ENCODE results near the gene PLEKHA8. TPM values are rescaled to one million over a fixed set of nuclear protein-coding genes. Genes with fewer than 3 reads are reported as not detected.

PLEKHA8 gene
- total RNA-seq, 2 donors from 2014 or later, result 12.4 to 13.6 TPM

DNA sequence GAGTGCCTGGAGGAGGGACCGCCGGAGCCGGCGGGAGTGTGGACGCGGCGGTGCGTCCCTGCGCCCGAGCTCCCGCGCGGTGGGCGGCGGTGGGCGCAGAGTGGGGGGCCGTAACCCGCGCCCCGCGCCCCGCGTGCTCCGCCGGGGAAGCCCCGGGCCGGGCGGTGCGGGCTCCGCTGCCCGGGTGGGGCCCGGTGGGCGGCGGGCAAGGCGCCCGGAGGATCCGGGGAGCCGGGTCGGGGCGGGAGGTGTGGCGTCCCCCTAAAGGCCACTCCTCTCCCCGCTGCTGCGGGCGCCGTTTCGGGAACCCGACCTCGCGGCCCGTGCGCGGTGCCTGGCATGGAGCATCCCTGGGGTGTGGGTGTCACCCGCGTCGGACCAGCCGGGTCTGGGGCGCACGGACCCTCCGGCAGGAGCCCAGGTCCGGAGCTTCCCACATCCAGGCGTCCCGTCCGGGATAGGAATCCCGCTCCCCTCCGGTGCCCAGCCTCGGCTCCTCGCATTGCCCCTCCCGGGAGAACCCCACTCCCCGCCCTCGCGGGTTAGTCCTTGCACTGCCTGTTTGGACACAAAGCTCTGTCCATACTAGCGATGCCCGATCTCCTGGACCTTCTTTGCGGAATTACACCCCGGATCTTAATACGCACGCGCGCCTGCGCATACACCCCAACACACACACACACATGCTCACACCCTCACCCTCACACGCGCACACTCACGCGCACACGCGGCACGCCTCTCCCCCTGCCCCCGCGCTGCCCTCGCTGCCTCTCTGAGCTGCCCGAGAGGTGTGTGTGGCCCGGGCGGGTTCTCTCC, 107.3 kb downstream of the PLEKHA8 start:
- ATAC-seq (peak; percentile 58), DNase-seq (peak; percentile 69 to 73)
- intact Hi-C loops (cut with DNase I, micrococcal nuclease), result no loop called here

- ATAC-seq (peak; percentile 2), DNase-seq (peak in 1 of 2 donors; percentile 34)
- intact Hi-C loops (cut with DNase I, micrococcal nuclease), result no loop called here
These were observed 108.0 kb downstream of the PLEKHA8 start for GRCh38 chr7:30136117-30136731.

DNA sequence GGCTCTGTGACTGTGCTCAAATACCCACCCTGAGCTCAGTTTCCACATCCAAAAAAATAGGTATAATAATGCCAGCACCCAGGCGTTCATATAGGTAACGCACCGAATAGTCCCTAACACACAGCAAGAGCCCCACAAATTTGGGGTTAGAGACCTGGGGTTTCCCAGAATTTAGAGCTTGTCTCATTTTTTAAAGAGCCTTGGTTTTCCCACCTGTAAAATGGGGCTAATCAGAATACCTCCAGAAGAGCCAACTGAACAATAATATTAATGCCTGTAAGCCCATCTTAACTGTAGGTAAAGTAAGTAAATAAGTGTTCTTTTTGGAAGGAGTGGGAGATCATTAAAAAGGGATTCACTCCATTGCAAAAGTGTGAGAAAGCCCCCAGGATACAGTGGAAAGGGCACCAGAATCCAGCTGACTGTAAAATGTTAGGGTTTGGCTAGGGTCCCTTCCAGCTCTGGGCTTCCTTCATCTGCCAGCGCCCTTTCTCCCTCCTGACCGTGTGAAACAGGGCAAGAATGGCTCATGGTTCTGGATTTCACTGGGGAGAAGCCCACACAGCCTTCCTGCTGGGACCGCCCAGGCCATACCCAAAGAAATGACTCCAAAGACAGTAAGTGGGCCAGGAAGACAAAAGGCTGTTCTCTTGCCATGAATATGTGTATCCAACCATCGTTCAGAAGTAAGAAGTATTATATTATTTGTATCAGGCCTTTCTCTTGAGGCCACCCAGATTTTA, 108.7 kb downstream of the PLEKHA8 start:
- intact Hi-C loops (cut with DNase I, micrococcal nuclease), result no loop called here
- DNase-seq (no peak), ATAC-seq (no peak)

GRCh38 chr7:30139836-30140384, 111.7 kb downstream of the PLEKHA8 start:
- ATAC-seq, result no peak
- intact Hi-C loops (cut with DNase I, micrococcal nuclease), result no loop called here
- DNase-seq, result no peak

DNA sequence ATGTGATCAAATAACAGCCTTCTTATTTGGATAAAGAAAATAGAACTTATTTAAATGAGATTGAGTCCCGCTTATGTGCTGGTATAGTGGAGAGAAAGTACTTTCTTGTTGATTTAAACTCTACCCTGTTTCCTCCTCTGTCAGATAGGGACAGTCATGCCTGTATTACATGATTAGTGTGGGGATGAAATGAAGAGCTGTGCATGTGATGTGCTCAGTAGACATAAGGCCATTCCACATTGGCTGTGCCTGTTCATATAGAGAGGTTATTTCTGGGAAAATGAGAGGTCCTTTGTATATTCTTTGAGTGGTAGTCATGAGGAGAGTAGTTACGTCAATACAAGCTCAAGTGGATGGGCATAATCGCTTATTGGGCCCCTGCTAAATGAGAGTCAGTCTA, 112.2 kb downstream of the PLEKHA8 start:
- intact Hi-C loops (cut with DNase I, micrococcal nuclease), result no loop called here
- ATAC-seq (no peak), DNase-seq (no peak)

DNA sequence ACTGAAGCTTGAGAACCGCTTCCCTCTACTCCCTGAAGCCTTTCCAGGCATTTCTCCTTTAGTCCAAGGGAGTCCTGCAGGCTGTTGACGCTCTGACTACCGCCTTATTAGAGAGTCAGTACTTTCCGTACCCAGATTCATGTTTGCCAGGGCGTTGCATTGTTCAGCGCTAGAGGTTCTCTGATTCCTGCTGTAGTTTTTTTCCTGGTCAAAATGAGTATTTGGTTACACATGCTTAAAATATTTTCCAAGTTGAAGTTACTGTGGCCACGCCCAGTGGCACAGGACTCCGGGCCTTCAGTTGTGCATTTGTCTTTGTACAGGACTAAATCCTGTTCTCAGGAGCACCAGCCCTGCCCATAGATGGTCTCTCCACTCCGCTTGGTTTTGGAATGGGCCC, 114.5 kb downstream of the PLEKHA8 start:
- ATAC-seq (peak; percentile 59), DNase-seq (peak in 1 of 2 donors; percentile 38)
- intact Hi-C loops (cut with DNase I, micrococcal nuclease), result no loop called here

- intact Hi-C loops (cut with DNase I, micrococcal nuclease), result no loop called here
- no peak for DNase-seq
- peak; percentile 67 for ATAC-seq
These were observed 115.6 kb downstream of the PLEKHA8 start for GRCh38 chr7:30143748-30144251.

DNA sequence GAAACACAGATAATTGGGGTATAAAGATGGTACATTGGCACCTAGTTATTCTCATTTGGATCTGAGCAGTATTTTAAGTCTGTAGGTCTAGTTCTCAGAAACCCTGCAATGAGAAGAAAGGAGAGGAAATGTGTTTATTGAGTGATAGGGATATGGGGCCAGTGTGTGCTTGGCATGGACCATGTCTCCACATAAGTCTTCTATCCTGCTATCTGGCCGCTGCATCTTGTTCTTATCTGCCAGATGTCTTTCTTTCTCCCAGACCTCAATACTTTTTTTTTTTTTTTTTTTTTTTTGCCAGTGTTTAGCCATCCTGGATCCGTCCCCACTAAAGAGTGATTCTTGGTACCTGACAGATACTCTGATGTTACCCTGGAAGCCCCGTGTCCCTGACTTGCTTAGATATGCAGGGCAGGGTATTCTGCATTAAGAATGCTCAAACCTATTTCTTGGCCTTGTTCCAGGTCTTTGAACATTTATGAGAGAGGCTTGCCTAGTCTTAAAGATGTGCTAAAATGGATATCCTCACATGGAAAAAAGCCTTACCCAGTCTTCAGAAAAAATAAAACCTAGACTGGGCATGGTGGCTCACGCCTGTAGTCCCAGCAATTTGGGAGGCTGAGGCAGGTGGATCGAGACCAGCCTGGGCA, 116.6 kb downstream of the PLEKHA8 start:
- no peak for DNase-seq
- intact Hi-C loops (cut with DNase I, micrococcal nuclease), result no loop called here
- ATAC-seq, result no peak

- DNase-seq, result no peak
- intact Hi-C loops (cut with DNase I, micrococcal nuclease), result no loop called here
- ATAC-seq, result no peak
These were observed 117.3 kb downstream of the PLEKHA8 start for GRCh38 chr7:30145426-30145970.

DNA sequence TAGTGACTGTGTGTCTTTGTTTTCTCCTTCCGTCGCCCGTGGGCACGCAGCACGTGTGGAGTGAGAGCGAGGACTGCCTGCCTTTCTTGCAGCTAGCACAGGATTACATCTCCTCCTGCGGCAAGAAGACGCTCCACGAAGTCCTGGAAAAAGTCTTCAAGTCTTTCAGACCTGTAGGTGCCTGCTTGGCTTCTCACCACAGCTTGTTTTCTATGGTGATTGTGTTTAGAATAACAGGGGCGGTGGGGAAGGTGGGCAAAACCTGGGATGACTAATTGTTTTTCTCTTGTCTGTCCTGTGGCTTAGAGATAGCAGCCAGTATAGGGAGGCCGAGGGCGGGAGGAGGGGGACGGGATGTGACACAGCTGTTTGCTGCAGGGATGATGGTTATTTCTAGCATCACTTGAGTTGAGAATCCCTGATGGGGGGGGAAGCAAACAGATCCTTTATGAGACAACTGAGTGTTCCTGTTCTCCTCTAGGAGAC, 118.0 kb downstream of the PLEKHA8 start:
- ATAC-seq (no peak), DNase-seq (no peak)
- intact Hi-C loops (cut with DNase I, micrococcal nuclease), result no loop called here

GRCh38 chr7:30147223-30147622, 119.0 kb downstream of the PLEKHA8 start:
- DNase-seq (no peak), ATAC-seq (no peak)
- intact Hi-C loops (cut with DNase I, micrococcal nuclease), result no loop called here

GRCh38 chr7:30147785-30148184, 119.6 kb downstream of the PLEKHA8 start:
- no peak for ATAC-seq
- intact Hi-C loops (cut with DNase I, micrococcal nuclease), result no loop called here

GRCh38 chr7:30148426-30148825, 120.2 kb downstream of the PLEKHA8 start:
- intact Hi-C loops (cut with DNase I, micrococcal nuclease), result no loop called here

More at GRCh38 chr7:30147785-30148184, 119.6 kb downstream of the PLEKHA8 start:
- DNase-seq, result no peak

DNA sequence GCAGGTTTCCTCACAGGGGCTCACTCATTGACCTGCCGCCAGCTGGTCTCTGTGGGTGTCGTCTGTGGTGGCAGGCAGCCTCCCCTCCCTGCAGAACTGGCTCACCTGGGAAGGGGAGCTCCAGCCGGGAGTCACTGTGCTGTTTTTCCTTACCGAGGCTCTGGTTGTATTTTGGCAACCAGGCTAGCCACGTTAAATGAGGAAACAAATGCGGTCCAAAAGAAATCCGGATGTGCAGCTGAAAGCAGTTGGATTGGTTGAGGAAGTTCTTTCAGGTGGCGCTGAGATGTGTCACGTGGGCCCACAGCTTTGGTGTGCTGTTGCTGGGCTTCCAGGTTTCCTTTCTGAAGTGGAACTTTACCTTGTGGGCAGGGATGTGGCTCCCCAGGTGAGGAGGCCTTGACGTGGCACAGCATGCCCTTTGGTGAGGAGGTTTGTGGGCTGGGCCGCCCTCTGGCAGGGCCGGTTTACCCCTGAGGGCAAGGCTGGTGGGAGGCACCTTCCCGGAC, 120.8 kb downstream of the PLEKHA8 start:
- ATAC-seq (peak; percentile 89), DNase-seq (peak in 1 of 2 donors; percentile 50)
- intact Hi-C loops (cut with DNase I, micrococcal nuclease), result no loop called here

More at GRCh38 chr7:30148426-30148825, 120.2 kb downstream of the PLEKHA8 start:
- ATAC-seq (no peak), DNase-seq (no peak)

DNA sequence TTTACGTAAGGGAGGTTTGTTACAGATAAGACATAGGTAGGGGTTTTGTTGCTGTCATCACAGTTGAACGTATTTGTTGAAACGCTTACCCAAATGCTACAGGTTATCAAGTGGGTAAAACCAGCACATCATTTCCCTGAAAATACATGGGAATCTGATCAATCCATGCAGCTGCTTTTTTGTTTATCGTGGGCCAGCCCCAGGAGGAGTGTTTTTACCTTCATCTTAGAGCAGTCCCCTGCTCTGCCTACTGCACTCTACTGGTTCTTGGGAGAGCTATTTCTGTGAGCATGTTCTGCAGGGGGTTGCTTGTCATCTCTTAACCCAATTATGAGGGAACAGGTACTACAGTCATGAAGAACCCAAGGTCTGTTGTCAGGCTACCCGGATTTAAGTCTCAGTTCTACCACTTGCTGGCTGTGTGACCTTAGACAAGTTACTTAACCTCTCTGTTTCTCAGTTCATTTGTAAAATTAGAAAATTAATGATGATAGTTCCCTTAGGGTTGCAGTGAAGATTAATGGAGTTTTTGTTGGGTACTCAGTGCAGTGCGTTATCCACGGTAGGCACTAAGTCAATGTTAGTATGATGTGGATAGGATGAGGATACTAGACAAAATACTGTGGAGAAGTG, 121.5 kb downstream of the PLEKHA8 start:
- ATAC-seq (no peak), DNase-seq (no peak)
- intact Hi-C loops (cut with DNase I, micrococcal nuclease), result no loop called here

DNA sequence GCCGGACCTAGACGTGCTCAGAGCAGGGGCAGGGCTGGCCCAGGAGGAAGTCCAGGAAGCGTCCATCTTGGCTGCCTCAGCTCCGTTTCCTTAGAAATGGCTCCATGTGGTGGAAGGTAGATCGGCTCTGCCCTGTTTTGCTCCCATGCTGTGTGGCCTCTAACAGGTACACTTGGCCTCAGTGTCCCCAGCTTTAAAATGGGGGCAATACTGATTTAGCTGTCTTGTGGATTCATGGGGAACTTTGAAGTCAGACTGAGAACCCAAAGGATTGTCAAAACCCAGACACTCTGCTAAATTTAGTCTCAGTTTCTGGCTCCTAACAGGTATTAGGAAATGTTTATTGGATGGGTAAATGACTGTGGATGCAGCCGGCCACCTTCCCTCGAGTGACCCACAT, 122.5 kb downstream of the PLEKHA8 start:
- intact Hi-C loops (cut with DNase I, micrococcal nuclease), result no loop called here
- ATAC-seq (no peak), DNase-seq (no peak)

DNA sequence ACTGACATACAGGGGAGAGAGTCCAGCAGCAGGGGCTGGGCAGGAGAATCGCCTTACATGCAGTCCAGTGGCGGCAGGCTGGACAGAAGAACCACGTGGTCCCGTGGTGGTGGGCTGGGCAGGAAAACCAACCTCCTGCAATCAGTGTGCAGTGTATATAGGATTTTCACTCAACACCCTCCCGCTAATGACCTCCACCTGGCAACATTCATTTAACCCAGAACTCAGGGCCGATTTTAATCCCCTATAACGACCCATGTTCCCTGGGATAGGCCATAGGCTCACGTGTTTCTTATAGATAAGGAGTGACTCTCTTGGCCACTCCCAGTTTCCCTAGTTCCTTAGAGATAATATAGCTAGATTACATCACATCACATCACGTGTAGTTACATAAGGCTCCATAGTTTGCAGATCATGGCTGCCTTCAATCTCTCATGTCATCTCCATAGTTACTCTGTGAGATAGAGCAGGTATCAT, 125.9 kb downstream of the PLEKHA8 start:
- DNase-seq (no peak), ATAC-seq (peak; percentile 15)
- intact Hi-C loops (cut with DNase I, micrococcal nuclease), result no loop called here

GRCh38 chr7:30155481-30155880, 127.3 kb downstream of the PLEKHA8 start:
- intact Hi-C loops (cut with DNase I, micrococcal nuclease), result no loop called here

More at GRCh38 chr7:30155481-30155880, 127.3 kb downstream of the PLEKHA8 start:
- ATAC-seq (no peak), DNase-seq (no peak)

Measured in left colon (tissue), 2 donors.